Endothelial cell of umbilical vein (primary cell): ENCODE data around the gene PNPLA6. TPM values are rescaled to one million over a fixed set of nuclear protein-coding genes. Genes with fewer than 3 reads are reported as not detected.

Experiments used
- BruUV-seq: library from RNA; stranded (reverse); fragments of 400-500 nt; replicated peaks from 2 replicates; lab custom pipeline; 2021; lab: Mats Ljungman, UMichigan
- CTCF ChIA-PET: fragments of 300-600, 350-600 bp; sonication (Branson Sonifier 250); formaldehyde crosslinking; loops from one replicate; lab custom pipeline; 2021; ENCODE audit warnings: antibody characterized with exemption, inconsistent platforms; lab: Charles Lee
- POLR2A ChIA-PET: fragments of 300-600, 350-600 bp; sonication (Branson Sonifier 250); formaldehyde crosslinking; loops from one replicate; lab custom pipeline; 2021; ENCODE audit warnings: antibody characterized with exemption, inconsistent platforms; lab: Charles Lee
- DNase-seq: peaks from one replicate; pipeline ENCODE4 v3.0.0-alpha.2; 2011; ENCODE audit warnings: low read depth, low spot score
- FAIRE-seq: peaks from 2 replicates; lab custom pipeline; 2011; peaks lifted over from hg19 to GRCh38; lab: Jason Lieb, UNC
- H2AFZ ChIP-seq: 2 replicates; pipeline ENCODE4 v1.6.0; 2012; ENCODE audit warnings: low read depth, low read length, control low read depth, inconsistent platforms
- H3K27ac ChIP-seq: 2 replicates; pipeline ENCODE4 v1.5.1; 2011; ENCODE audit warnings: low read depth, mild to moderate bottlenecking, control low read depth, low read length, moderate library complexity; ENCODE audit not compliant: insufficient read depth
- H3K27me3 ChIP-seq, 2 experiments: 2 replicates each; pipeline versions ENCODE4 v1.6.0 to v1.6.1; 2011; ENCODE audit warnings: low read length in 2 of 2, mixed read lengths in 1 of 2; ENCODE audit not compliant: control insufficient read depth in 2 of 2, insufficient read depth in 2 of 2
- H3K36me3 ChIP-seq, 2 experiments: 2 replicates in 1 of 2; 3 replicates in 1 of 2; pipeline ENCODE4 v1.5.1; 2011; ENCODE audit warnings: low read length in 2 of 2, mild to moderate bottlenecking in 1 of 2, moderate library complexity in 1 of 2; ENCODE audit not compliant: control insufficient read depth in 2 of 2, insufficient read depth in 2 of 2; ENCODE audit errors: extremely low read depth in 1 of 2
- H3K4me1 ChIP-seq: 3 replicates; pipeline ENCODE4 v1.5.1; 2011; ENCODE audit warnings: mild to moderate bottlenecking, low read length; ENCODE audit not compliant: control insufficient read depth, insufficient read depth; ENCODE audit errors: extremely low read depth
- H3K4me2 ChIP-seq: 2 replicates; pipeline ENCODE4 v1.6.1; 2011; ENCODE audit warnings: low read length, control low read depth, mixed read lengths; ENCODE audit not compliant: insufficient read depth
- H3K4me3 ChIP-seq, 3 experiments: fragments of 200-600 bp in 1 of 3; sonication (generic), shearing (Covaris generic) in 1 of 3; replicated peaks in 1 of 3; 2 replicates each; pipeline ENCODE4 v1.5.1; 2011 to 2016; ENCODE audit warnings: control low read depth in 3 of 3, low read length in 3 of 3, mild to moderate bottlenecking in 2 of 3, inconsistent platforms in 1 of 3, low read depth in 1 of 3, moderate library complexity in 1 of 3; ENCODE audit not compliant: insufficient read depth in 1 of 3
- H3K79me2 ChIP-seq: 2 replicates; pipeline ENCODE4 v1.6.0; 2012; ENCODE audit warnings: low read length, inconsistent platforms; ENCODE audit not compliant: control insufficient read depth, insufficient read depth
- H3K9ac ChIP-seq: replicated peaks from 2 replicates; pipeline ENCODE3; 2011; ENCODE audit warnings: low read length, control low read depth; ENCODE audit not compliant: insufficient read depth; ENCODE audit errors: extremely low read depth
- H3K9me1 ChIP-seq: replicated peaks from 3 replicates; pipeline ENCODE4 v1.6.0; 2011; ENCODE audit warnings: mild to moderate bottlenecking, low read length; ENCODE audit not compliant: control insufficient read depth, insufficient read depth; ENCODE audit errors: extremely low read depth
- H3K9me3 ChIP-seq: replicated peaks from 2 replicates; pipeline ENCODE4 v1.5.1; 2012; ENCODE audit warnings: low read length, inconsistent platforms; ENCODE audit not compliant: control insufficient read depth, insufficient read depth
- H4K20me1 ChIP-seq: replicated peaks from 2 replicates; pipeline ENCODE3; 2011; ENCODE audit warnings: mild to moderate bottlenecking, low read length; ENCODE audit not compliant: control insufficient read depth, insufficient read depth; ENCODE audit errors: extremely low read depth
- EZH2 ChIP-seq: IDR thresholded peaks from 2 replicates; pipeline ENCODE4 v1.6.1; 2012; ENCODE audit warnings: borderline replicate concordance, low read depth, mild to moderate bottlenecking, moderate library complexity, low read length, inconsistent platforms; ENCODE audit not compliant: severe bottlenecking
- FOS ChIP-seq: IDR thresholded peaks from 2 replicates; pipeline ENCODE4 v1.6.1; 2011; ENCODE audit warnings: mild to moderate bottlenecking, low read length, moderate library complexity, borderline replicate concordance; ENCODE audit not compliant: insufficient read depth
- GATA2 ChIP-seq: IDR thresholded peaks from 2 replicates; pipeline ENCODE4 v1.7.0; 2011; ENCODE audit warnings: low read depth, mild to moderate bottlenecking, moderate library complexity, mixed read lengths, low read length; ENCODE audit not compliant: insufficient read length, insufficient read depth
- JUN ChIP-seq: IDR thresholded peaks from 2 replicates; pipeline ENCODE4 v1.6.1; 2011; ENCODE audit warnings: borderline replicate concordance, low read depth; ENCODE audit not compliant: insufficient read length, insufficient read depth
- MYC ChIP-seq: IDR thresholded peaks from one replicate; pipeline ENCODE4 v1.6.1; 2011; ENCODE audit warnings: mild to moderate bottlenecking, low read depth, low read length
- POLR2A ChIP-seq: IDR thresholded peaks from 2 replicates; pipeline ENCODE4 v1.6.1; 2012; ENCODE audit warnings: low read depth, mild to moderate bottlenecking, control low read depth, low read length
- POLR2AphosphoS5 ChIP-seq: IDR thresholded peaks from 2 replicates; pipeline ENCODE4 v1.6.1; 2012; ENCODE audit warnings: low read depth, mild to moderate bottlenecking, control low read depth, low read length, moderate library complexity; ENCODE audit not compliant: insufficient read depth
- dilution Hi-C: fragments of 300-500 bp; cut with MboI; formaldehyde crosslinking; loops from one replicate; pipeline ENCODE4 v1.15.0; 2019; ENCODE audit warnings: low sequenced_read_pairs; ENCODE audit not compliant: extremely low pct_ligation_motif_present
- intact Hi-C: fragments of 100-400 bp; cut with micrococcal nuclease; formaldehyde crosslinking; loops from one replicate; pipeline ENCODE4 v1.10.0; 2022
- polyA plus RNA-seq, 4 experiments: library from polyadenylated mRNA; depleted of rRNA in 3 of 4; stranded (reverse) in 3 of 4; unstranded in 1 of 4; fragments of >200 nt; gene quantifications; 2 replicates each; pipeline versions ENCODE4 v1.2.1 to v1.2.3, GENCODE V29; 2011 to 2012; ENCODE audit warnings: missing spikeins in 1 of 4
- total RNA-seq: library from RNA; stranded (reverse); gene quantifications from 2 replicates; pipeline ENCODE4 v1.2.3, GENCODE V29; 2021
- TF ChIP-seq, protein P1 (sequence below), 2 donors: IDR thresholded peaks; 1 replicate in 1 of 2; 2 replicates in 1 of 2; pipeline ENCODE4 v1.5.1; 2011; ENCODE audit warnings: low read length in 2 of 2, mild to moderate bottlenecking in 2 of 2, moderate library complexity in 2 of 2, control low read depth in 1 of 2, inconsistent platforms in 1 of 2, low read depth in 1 of 2; ENCODE audit not compliant: insufficient read depth in 1 of 2; ENCODE audit errors: extremely low read depth in 1 of 2
- TF ChIP-seq, protein P2 (sequence below): IDR thresholded peaks from 2 replicates; pipeline ENCODE4 v1.6.1; 2011; ENCODE audit not compliant: insufficient read depth, insufficient read length

The PNPLA6 gene
- total and polyA plus RNA-seq, 2 donors (not counting 3 experiments of a cell fraction or from before 2014, with no cell fraction given) = 106 to 164 TPM

DNA sequence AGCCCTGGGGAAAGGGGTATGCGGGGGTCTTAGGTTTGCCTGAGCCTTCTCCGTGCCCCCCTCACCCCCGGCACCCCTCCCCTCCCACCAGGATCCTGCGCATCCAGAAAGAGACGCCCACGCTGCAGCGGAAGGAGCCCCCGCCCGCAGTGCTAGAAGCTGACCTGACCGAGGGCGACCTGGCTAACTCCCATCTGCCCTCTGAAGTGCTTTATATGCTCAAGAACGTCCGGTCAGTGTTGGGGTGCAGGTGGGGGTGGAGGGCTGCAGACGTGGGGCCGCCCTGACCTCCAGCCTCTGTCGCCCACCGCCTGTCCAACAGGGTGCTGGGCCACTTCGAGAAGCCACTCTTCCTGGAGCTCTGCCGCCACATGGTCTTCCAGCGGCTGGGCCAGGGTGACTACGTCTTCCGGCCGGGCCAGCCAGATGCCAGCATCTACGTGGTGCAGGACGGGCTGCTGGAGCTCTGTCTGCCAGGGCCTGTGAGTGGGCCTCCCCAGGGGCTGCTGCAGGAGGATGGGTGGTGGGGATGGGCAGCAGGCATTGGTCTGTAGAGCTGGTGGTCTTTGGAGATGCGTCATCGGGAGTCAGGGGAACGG lies 4.4 kb downstream of the PNPLA6 start:
- peaks cover 9 to 30% of the 10 kb centered on the region in 2 experiments for H3K36me3 ChIP-seq
- intact Hi-C loops (no loop called here), dilution Hi-C loops (no loop called here)
- no peak overlapping the region for H3K4me3 ChIP-seq
- no peak for DNase-seq
- BruUV-seq = no TSS peak
- H3K27ac ChIP-seq = no peak overlapping the region
- TF ChIP-seq, protein P1, sequence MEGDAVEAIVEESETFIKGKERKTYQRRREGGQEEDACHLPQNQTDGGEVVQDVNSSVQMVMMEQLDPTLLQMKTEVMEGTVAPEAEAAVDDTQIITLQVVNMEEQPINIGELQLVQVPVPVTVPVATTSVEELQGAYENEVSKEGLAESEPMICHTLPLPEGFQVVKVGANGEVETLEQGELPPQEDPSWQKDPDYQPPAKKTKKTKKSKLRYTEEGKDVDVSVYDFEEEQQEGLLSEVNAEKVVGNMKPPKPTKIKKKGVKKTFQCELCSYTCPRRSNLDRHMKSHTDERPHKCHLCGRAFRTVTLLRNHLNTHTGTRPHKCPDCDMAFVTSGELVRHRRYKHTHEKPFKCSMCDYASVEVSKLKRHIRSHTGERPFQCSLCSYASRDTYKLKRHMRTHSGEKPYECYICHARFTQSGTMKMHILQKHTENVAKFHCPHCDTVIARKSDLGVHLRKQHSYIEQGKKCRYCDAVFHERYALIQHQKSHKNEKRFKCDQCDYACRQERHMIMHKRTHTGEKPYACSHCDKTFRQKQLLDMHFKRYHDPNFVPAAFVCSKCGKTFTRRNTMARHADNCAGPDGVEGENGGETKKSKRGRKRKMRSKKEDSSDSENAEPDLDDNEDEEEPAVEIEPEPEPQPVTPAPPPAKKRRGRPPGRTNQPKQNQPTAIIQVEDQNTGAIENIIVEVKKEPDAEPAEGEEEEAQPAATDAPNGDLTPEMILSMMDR (IDR thresholded peaks at IDR 0.05; ENCODE audit: extremely low read depth in 1 of 2, insufficient read depth in 1 of 2, low read depth in 1 of 2, low read length in 2 of 2) = no peak
- TF ChIP-seq GATA2 = no peak
- TF ChIP-seq POLR2A = no peak
- no peak for TF ChIP-seq MYC
- TF ChIP-seq, protein P2, sequence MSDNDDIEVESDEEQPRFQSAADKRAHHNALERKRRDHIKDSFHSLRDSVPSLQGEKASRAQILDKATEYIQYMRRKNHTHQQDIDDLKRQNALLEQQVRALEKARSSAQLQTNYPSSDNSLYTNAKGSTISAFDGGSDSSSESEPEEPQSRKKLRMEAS = no peak
- no peak for TF ChIP-seq POLR2AphosphoS5
- no peak for TF ChIP-seq EZH2
- TF ChIP-seq JUN = no peak
- TF ChIP-seq FOS = no peak
- H3K4me1 ChIP-seq = peaks cover 5% of the 10 kb centered on the region
- no peaks in the 10 kb centered on the region for H3K79me2 ChIP-seq
- H3K27me3 ChIP-seq = no peaks in the 10 kb centered on the region
- no peak overlapping the region for H2AFZ ChIP-seq
- no peak overlapping the region for H3K4me2 ChIP-seq
- no peaks in the 10 kb centered on the region for H3K9me1 ChIP-seq
- ChIA-PET CTCF (interaction anchor here (0.7 kb wide), 1 partner anchor 29 kb away, joined by 3 read pairs; no protein-coding TSS in a partner anchor), POLR2A (interaction anchor here (0.7 kb wide), 1 partner anchor 18 kb away, joined by 12 read pairs; no protein-coding TSS in a partner anchor)
- no peak overlapping the region for H3K9ac ChIP-seq
- H4K20me1 ChIP-seq = no peaks in the 10 kb centered on the region
- FAIRE-seq = no peak
- no peaks in the 10 kb centered on the region for H3K9me3 ChIP-seq
